BLaER1 (cell line): ENCODE results near the gene NAA40.

Source experiments
- H3K27ac ChIP-seq: shearing (Covaris generic); formaldehyde crosslinking; 2 replicates; pipeline ENCODE4 v1.8.1; 2022
- H3K27me3 ChIP-seq: shearing (Covaris generic); formaldehyde crosslinking; 2 replicates; pipeline ENCODE4 v1.8.1; 2022
- H3K36me3 ChIP-seq: shearing (Covaris generic); formaldehyde crosslinking; 2 replicates; pipeline ENCODE4 v1.8.1; 2022
- H3K4me1 ChIP-seq: shearing (Covaris generic); formaldehyde crosslinking; 2 replicates; pipeline ENCODE4 v1.8.1; 2022
- H3K4me2 ChIP-seq: shearing (Covaris generic); formaldehyde crosslinking; 2 replicates; pipeline ENCODE4 v1.8.1; 2022
- H3K4me3 ChIP-seq: shearing (Covaris generic); formaldehyde crosslinking; 2 replicates; pipeline ENCODE4 v1.8.1; 2022
- H3K9ac ChIP-seq: shearing (Covaris generic); formaldehyde crosslinking; 2 replicates; pipeline ENCODE4 v1.8.1; 2022
- H3K9me3 ChIP-seq: shearing (Covaris generic); formaldehyde crosslinking; 2 replicates; pipeline ENCODE4 v1.8.1; 2022
- H4K20me1 ChIP-seq: shearing (Covaris generic); formaldehyde crosslinking; 2 replicates; pipeline ENCODE4 v1.8.1; 2022
- Cebpa-rat ChIP-seq: shearing (Covaris generic); IDR thresholded peaks from 2 replicates; pipeline ENCODE4 v1.8.1; 2022

Gene NAA40

GRCh38 chr11:63978551-63979239 is 39.9 kb downstream of the NAA40 start:
- Histone ChIP-seq H4K20me1 (peaks cover 28% of the 10 kb centered on the region), H3K27ac (peak overlapping the region; percentile 6; the same call in 1 of the 2 replicates), H3K36me3 (peaks cover 31% of the 10 kb centered on the region), H3K4me3 (no peak overlapping the region), H3K4me1 (peaks cover 58% of the 10 kb centered on the region), H3K4me2 (no peak overlapping the region), H3K27me3 (no peaks in the 10 kb centered on the region), H3K9me3 (no peaks in the 10 kb centered on the region), H3K9ac (peak overlapping the region; percentile 38; the same call in 1 of the 2 replicates)
- no peak for TF ChIP-seq Cebpa-rat

DNA sequence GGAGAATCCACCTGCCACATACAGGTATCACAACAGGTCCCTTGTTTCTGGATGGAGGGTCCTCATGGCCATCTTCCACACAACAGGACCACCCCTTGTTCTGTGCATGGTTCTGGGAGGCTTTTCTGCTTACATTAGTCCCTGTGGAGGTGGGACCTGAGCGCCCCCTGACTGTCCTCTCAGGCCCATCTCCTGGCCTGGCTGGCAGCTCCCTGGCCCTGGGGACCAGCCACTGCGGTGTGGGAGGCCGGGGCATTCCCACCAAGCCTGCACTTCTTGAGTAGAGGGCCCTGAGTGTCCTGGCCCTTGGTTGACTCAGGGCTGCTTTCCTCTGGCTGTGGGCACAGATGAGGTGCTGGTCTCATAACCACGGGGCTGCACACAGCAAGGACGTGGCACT is 40.6 kb downstream of the NAA40 start:
- H3K4me2 ChIP-seq = no peak overlapping the region
- H3K36me3 ChIP-seq = peaks cover 31% of the 10 kb centered on the region
- H3K9me3 ChIP-seq = no peaks in the 10 kb centered on the region
- no peak overlapping the region; the same call in 1 of the 2 replicates for H3K27ac ChIP-seq
- 0 out of 2 replicates have a peak overlapping the region, but pooled peaks have one; percentile 19 for H3K9ac ChIP-seq
- no peak for TF ChIP-seq Cebpa-rat
- H3K27me3 ChIP-seq = no peaks in the 10 kb centered on the region
- no peak overlapping the region for H3K4me3 ChIP-seq
- peaks cover 28% of the 10 kb centered on the region for H4K20me1 ChIP-seq
- peaks cover 58% of the 10 kb centered on the region for H3K4me1 ChIP-seq

DNA sequence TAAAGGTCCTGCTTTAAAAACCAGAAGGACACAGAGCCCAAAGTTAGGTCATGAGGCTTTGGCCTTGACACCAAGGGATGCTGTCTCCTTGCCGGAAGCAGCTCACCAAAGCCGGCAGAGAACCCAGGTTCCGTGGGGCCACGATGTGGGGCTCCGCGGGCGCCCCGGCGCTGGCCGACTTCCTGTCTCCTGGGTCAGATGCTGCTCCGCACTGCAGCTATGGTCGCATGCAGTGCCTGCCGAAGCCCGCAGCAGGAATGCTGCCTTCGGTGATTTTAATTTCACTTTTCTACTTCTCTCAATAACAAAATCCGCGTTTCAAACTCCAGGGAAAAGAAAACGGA is 47.0 kb downstream of the NAA40 start:
- H3K27ac ChIP-seq = peak overlapping the region; percentile 97; the same call in 1 of the 2 replicates
- H3K4me1 ChIP-seq = peaks cover 60% of the 10 kb centered on the region
- no peaks in the 10 kb centered on the region for H3K9me3 ChIP-seq
- H4K20me1 ChIP-seq = peaks cover 42% of the 10 kb centered on the region
- peak overlapping the region; percentile 98 for H3K4me3 ChIP-seq
- H3K36me3 ChIP-seq = peaks cover 28% of the 10 kb centered on the region
- no peaks in the 10 kb centered on the region for H3K27me3 ChIP-seq
- H3K9ac ChIP-seq = peak overlapping the region; percentile 96
- peak overlapping the region; percentile 93 for H3K4me2 ChIP-seq
- TF ChIP-seq Cebpa-rat = no peak

DNA sequence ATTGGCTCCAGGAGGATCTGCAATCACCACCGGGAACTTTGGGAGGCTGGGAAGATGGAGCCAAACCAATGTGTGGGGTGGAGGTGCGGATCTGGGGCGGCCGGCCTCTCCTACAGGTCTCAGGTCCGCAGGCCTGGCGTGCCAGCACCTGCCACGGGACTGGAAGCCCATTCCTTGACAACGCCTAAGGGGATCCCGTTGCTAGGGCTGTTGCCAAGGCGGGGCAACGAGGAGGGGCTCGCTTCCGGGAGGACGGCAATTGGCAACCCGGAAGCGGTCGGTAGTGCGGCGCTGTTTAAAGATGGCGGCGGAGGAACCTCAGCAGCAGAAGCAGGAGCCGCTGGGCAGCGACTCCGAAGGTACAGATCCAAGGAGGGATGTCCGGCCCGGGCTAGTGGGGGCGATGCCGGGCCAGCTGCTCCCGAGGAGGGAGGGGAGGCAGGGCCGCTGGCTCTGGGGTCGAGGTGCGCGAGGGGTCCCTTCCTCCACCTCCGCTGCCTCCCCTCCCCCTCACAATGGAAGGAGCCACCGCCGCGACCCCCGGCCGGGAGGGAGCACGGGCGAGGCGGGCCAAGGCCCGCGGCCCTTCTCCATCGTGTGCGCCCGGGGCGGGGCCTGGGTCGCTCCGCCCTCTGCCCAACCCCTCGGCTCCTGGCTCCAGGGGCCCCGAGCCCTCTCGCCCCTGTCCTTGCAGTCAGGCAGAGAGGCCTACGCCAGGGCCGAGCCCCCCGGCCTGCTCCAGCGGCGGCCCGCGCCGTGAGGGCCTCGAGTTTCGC is 47.5 kb downstream of the NAA40 start, which contains the start of gene OTUB1:
TSS of gene OTUB1 (plus strand) at position 283 of the 776 bp plus-strand sequence. CDS start at position 302, 19 bp downstream.
- TF ChIP-seq Cebpa-rat = no peak
- Histone ChIP-seq H3K4me1 (peaks cover 54% of the 10 kb centered on the region), H3K9me3 (no peaks in the 10 kb centered on the region), H4K20me1 (peaks cover 47% of the 10 kb centered on the region), H3K27me3 (no peaks in the 10 kb centered on the region), H3K4me3 (peak within 1 kb of the TSS; percentile 98), H3K4me2 (peak within 1 kb of the TSS; percentile 93), H3K27ac (peak within 1 kb of the TSS; percentile 97), H3K9ac (peak within 1 kb of the TSS; percentile 96), H3K36me3 (peaks cover 33% of the 10 kb centered on the region)

GRCh38 chr11:63986932-63987513 is 48.2 kb downstream of the NAA40 start:
- peak overlapping the region; percentile 97 for H3K27ac ChIP-seq

DNA sequence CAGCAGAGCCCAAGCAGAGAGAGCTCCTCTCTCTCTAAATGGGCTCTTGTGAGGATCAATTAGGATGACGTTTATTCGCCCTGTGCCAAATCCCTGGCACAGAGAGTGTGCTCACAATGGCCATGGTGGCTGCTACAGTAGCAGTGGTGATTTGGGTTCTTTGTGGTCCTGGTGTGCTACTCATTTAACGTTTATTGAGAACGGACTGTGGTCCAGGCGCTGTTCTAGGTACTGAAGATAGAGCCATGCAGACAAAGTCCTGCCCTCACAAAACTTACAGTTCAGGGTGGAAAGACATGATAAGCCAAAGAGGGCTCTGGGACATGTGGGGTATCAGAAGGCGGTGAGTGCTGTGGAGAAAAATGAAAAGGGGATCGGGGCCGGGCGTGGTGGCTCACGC is 52.8 kb downstream of the NAA40 start:
- no peak for TF ChIP-seq Cebpa-rat
- Histone ChIP-seq H3K27ac (no peak overlapping the region), H3K36me3 (peaks cover 83% of the 10 kb centered on the region), H4K20me1 (peaks cover 87% of the 10 kb centered on the region), H3K4me3 (no peak overlapping the region), H3K9ac (no peak overlapping the region), H3K9me3 (no peaks in the 10 kb centered on the region), H3K4me2 (no peak overlapping the region), H3K27me3 (no peaks in the 10 kb centered on the region), H3K4me1 (peaks cover 45% of the 10 kb centered on the region)

More at GRCh38 chr11:63986932-63987513, 48.2 kb downstream of the NAA40 start:
- Histone ChIP-seq H3K36me3 (peaks cover 40% of the 10 kb centered on the region), H3K9ac (peak overlapping the region; percentile 96), H4K20me1 (peaks cover 54% of the 10 kb centered on the region), H3K4me2 (peak overlapping the region; percentile 93), H3K27me3 (no peaks in the 10 kb centered on the region), H3K4me3 (peak overlapping the region; percentile 98), H3K4me1 (peaks cover 47% of the 10 kb centered on the region), H3K9me3 (no peaks in the 10 kb centered on the region)
- no peak for TF ChIP-seq Cebpa-rat

GRCh38 chr11:63993100-63993499 is 54.3 kb downstream of the NAA40 start:
- no peak for TF ChIP-seq Cebpa-rat
- H3K36me3 ChIP-seq = peaks cover 95% of the 10 kb centered on the region

GRCh38 chr11:63993993-63994392 is 55.2 kb downstream of the NAA40 start:
- peaks cover 53% of the 10 kb centered on the region for H3K4me1 ChIP-seq
- peak overlapping the region; percentile 66 for H3K4me2 ChIP-seq
- H3K27ac ChIP-seq = no peak overlapping the region
- H3K4me3 ChIP-seq = no peak overlapping the region
- H3K9me3 ChIP-seq = no peaks in the 10 kb centered on the region
- peaks cover 89% of the 10 kb centered on the region for H4K20me1 ChIP-seq
- peak overlapping the region; percentile 23; the same call in 1 of the 2 replicates for H3K9ac ChIP-seq
- H3K27me3 ChIP-seq = no peaks in the 10 kb centered on the region
- peaks cover 95% of the 10 kb centered on the region for H3K36me3 ChIP-seq
- TF ChIP-seq Cebpa-rat = no peak

More at GRCh38 chr11:63993100-63993499, 54.3 kb downstream of the NAA40 start:
- no peak overlapping the region for H3K27ac ChIP-seq
- no peak overlapping the region for H3K4me3 ChIP-seq
- H3K4me1 ChIP-seq = peaks cover 47% of the 10 kb centered on the region
- no peaks in the 10 kb centered on the region for H3K27me3 ChIP-seq
- H3K9me3 ChIP-seq = no peaks in the 10 kb centered on the region
- H3K9ac ChIP-seq = no peak overlapping the region
- H4K20me1 ChIP-seq = peaks cover 87% of the 10 kb centered on the region
- H3K4me2 ChIP-seq = peak overlapping the region; percentile 66; the same call in 1 of the 2 replicates

DNA sequence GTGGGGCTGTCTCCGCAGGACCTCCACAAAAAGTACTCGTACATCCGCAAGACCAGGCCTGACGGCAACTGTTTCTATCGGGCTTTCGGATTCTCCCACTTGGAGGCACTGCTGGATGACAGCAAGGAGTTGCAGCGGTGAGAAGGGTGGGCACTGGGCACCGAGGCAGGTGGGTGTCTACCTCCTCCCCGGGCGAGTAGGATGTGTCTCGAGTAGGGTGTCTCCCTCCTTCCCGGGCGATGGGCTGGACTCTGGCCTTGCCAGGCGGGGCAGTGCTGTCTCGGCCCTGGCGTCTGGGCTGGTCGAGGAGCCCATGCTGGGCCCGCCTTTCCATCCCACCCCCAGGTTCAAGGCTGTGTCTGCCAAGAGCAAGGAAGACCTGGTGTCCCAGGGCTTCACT is 57.7 kb downstream of the NAA40 start:
- TF ChIP-seq Cebpa-rat = no peak
- Histone ChIP-seq H3K27ac (no peak overlapping the region), H3K4me2 (no peak overlapping the region), H3K9ac (no peak overlapping the region), H3K27me3 (0 out of 2 replicates have a peak, but pooled peaks cover 7% of the 10 kb centered on the region), H3K4me3 (no peak overlapping the region), H3K4me1 (peaks cover 78% of the 10 kb centered on the region), H4K20me1 (peaks cover 97% of the 10 kb centered on the region), H3K9me3 (no peaks in the 10 kb centered on the region), H3K36me3 (peaks cover 72% of the 10 kb centered on the region)
